DND-41 (cell line): Measurements from ENCODE around the gene RASGRP3.

Experiments used
- ATAC-seq: fragments of 200-7000 bp; cut with Tn5 transposase; 3 replicates; pipeline ENCODE4 v1.9.1; 2021; ENCODE audit warnings: low read depth; ENCODE audit not compliant: insufficient read depth
- DNase-seq: peaks from one replicate; pipeline ENCODE4 v3.0.0-alpha.2; 2020
- H2AFZ ChIP-seq: 2 replicates; pipeline ENCODE4 v1.6.0; 2012; ENCODE audit warnings: low read depth, low read length
- H3K27ac ChIP-seq: 2 replicates; pipeline ENCODE4 v1.5.1; 2012; ENCODE audit warnings: low read length, inconsistent platforms
- H3K27me3 ChIP-seq: fragments of 200-600 bp; sonication (generic); 2 replicates; pipeline ENCODE4 v1.6.0; 2012; ENCODE audit warnings: low read length, mild to moderate bottlenecking, inconsistent platforms; ENCODE audit not compliant: insufficient read depth, poor library complexity
- H3K36me3 ChIP-seq: 2 replicates; pipeline ENCODE4 v1.5.1; 2012; ENCODE audit warnings: low read length, inconsistent platforms; ENCODE audit not compliant: insufficient read depth
- H3K4me1 ChIP-seq: 2 replicates; pipeline ENCODE4 v1.5.1; 2012; ENCODE audit warnings: mild to moderate bottlenecking, low read length; ENCODE audit not compliant: insufficient read depth
- H3K4me2 ChIP-seq: 2 replicates; pipeline ENCODE4 v1.6.0; 2012; ENCODE audit warnings: mild to moderate bottlenecking, moderate library complexity, low read length, inconsistent platforms; ENCODE audit not compliant: insufficient read depth
- H3K4me3 ChIP-seq, 2 experiments: fragments of 200-600 bp in 1 of 2; shearing (Covaris generic) in 1 of 2; 2 replicates each; pipeline ENCODE4 v1.5.1; 2012 to 2016; ENCODE audit warnings: inconsistent platforms in 2 of 2, low read length in 2 of 2, mild to moderate bottlenecking in 2 of 2, low read depth in 1 of 2, moderate library complexity in 1 of 2
- H3K79me2 ChIP-seq: 2 replicates; pipeline ENCODE4 v1.6.0; 2012; ENCODE audit warnings: low read length, inconsistent platforms; ENCODE audit not compliant: insufficient read depth
- H3K9ac ChIP-seq: 2 replicates; pipeline ENCODE4 v1.6.0; 2012; ENCODE audit warnings: low read depth, mild to moderate bottlenecking, inconsistent platforms, low read length, moderate library complexity
- H3K9me3 ChIP-seq: 2 replicates; pipeline ENCODE4 v1.5.1; 2012; ENCODE audit warnings: low read length, moderate library complexity, mild to moderate bottlenecking, inconsistent platforms; ENCODE audit not compliant: insufficient read depth, severe bottlenecking
- H4K20me1 ChIP-seq: 2 replicates; pipeline ENCODE4 v1.6.0; 2012; ENCODE audit warnings: low read length; ENCODE audit not compliant: insufficient read depth
- CTCF ChIP-seq: IDR thresholded peaks from 2 replicates; pipeline ENCODE4 v1.5.1; 2012; ENCODE audit warnings: borderline replicate concordance, low read length, moderate library complexity, mild to moderate bottlenecking; ENCODE audit not compliant: poor library complexity, severe bottlenecking; ENCODE audit errors: extremely low read depth
- EZH2 ChIP-seq: IDR thresholded peaks from 3 replicates; pipeline ENCODE4 v1.6.1; 2012; ENCODE audit warnings: borderline replicate concordance, low read depth, mild to moderate bottlenecking, moderate library complexity, low read length, inconsistent platforms; ENCODE audit not compliant: severe bottlenecking

RASGRP3 gene

GRCh38 chr2:33522576-33522975 lies 46.1 kb downstream of the RASGRP3 start:
- no peak for DNase-seq
- no peak for ATAC-seq
- Histone ChIP-seq H2AFZ (no peak overlapping the region), H4K20me1 (no peaks in the 10 kb centered on the region), H3K27me3 (no peaks in the 10 kb centered on the region), H3K27ac (no peak overlapping the region), H3K36me3 (no peaks in the 10 kb centered on the region), H3K79me2 (no peaks in the 10 kb centered on the region), H3K4me3 (no peak overlapping the region), H3K9ac (no peak overlapping the region), H3K9me3 (no peaks in the 10 kb centered on the region), H3K4me2 (no peak overlapping the region), H3K4me1 (no peaks in the 10 kb centered on the region)
- no peak for TF ChIP-seq CTCF

- Histone ChIP-seq H4K20me1 (no peaks in the 10 kb centered on the region), H3K4me3 (no peak overlapping the region), H3K9me3 (no peaks in the 10 kb centered on the region), H3K79me2 (no peaks in the 10 kb centered on the region), H3K36me3 (no peaks in the 10 kb centered on the region), H3K9ac (no peak overlapping the region), H3K27ac (no peak overlapping the region), H3K4me2 (no peak overlapping the region), H2AFZ (no peak overlapping the region), H3K4me1 (no peaks in the 10 kb centered on the region), H3K27me3 (no peaks in the 10 kb centered on the region)
- DNase-seq, result no peak
- TF ChIP-seq CTCF (no peak), EZH2 (no peak)
- no peak for ATAC-seq
Observed at GRCh38 chr2:33525666-33526065, 49.2 kb downstream of the RASGRP3 start.

- no peak for TF ChIP-seq EZH2
- TF ChIP-seq CTCF, result no peak
- Histone ChIP-seq H3K4me3 (no peak overlapping the region), H3K9me3 (no peaks in the 10 kb centered on the region), H4K20me1 (no peaks in the 10 kb centered on the region), H3K4me2 (no peak overlapping the region), H3K36me3 (no peaks in the 10 kb centered on the region), H3K27me3 (no peaks in the 10 kb centered on the region), H3K27ac (no peak overlapping the region), H2AFZ (0 out of 2 replicates have a peak overlapping the region, but pooled peaks have one; percentile 8), H3K4me1 (no peaks in the 10 kb centered on the region), H3K9ac (no peak overlapping the region), H3K79me2 (no peaks in the 10 kb centered on the region)
- DNase-seq (no peak), ATAC-seq (no peak)
Observed at GRCh38 chr2:33526132-33526531, 49.7 kb downstream of the RASGRP3 start.

- H3K36me3 ChIP-seq, result no peaks in the 10 kb centered on the region
- H3K79me2 ChIP-seq, result no peaks in the 10 kb centered on the region
- no peaks in the 10 kb centered on the region for H3K4me1 ChIP-seq
- H3K4me3 ChIP-seq, result no peak overlapping the region
- ATAC-seq (no peak), DNase-seq (no peak)
- H3K9me3 ChIP-seq, result no peaks in the 10 kb centered on the region
- H3K9ac ChIP-seq, result no peak overlapping the region
- H4K20me1 ChIP-seq, result no peaks in the 10 kb centered on the region
- no peak overlapping the region for H3K27ac ChIP-seq
- TF ChIP-seq EZH2 (no peak), CTCF (no peak)
- no peak overlapping the region for H2AFZ ChIP-seq
- H3K27me3 ChIP-seq, result no peaks in the 10 kb centered on the region
- H3K4me2 ChIP-seq, result no peak overlapping the region
Observed at GRCh38 chr2:33526921-33527320, 50.5 kb downstream of the RASGRP3 start.
